Activated CD4-positive, alpha-beta T cell treated with anti-CD3 and anti-CD28 coated beads, Interleukin-2, amount 10 ng/mL, durations not matched to agents 7 days and 5 days (primary cell): ENCODE results near the gene GOLGA8K. TPM values are rescaled to one million over a fixed set of nuclear protein-coding genes. Genes with fewer than 3 reads are reported as not detected.
"Not testable (repeated sequence)": the region's sequence is repeated elsewhere in the genome, so short reads cannot be mapped to it uniquely, and the experiment has no call there.

Experiments
- CTCF ChIA-PET: fragments of 350-600 bp; sonication (Branson Sonifier 250); formaldehyde crosslinking; loops from one replicate; lab custom pipeline; 2021; ENCODE audit warnings: antibody characterized with exemption; lab: Charles Lee
- POLR2A ChIA-PET: fragments of 350-600 bp; sonication (Branson Sonifier 250); formaldehyde crosslinking; loops from one replicate; lab custom pipeline; 2021; ENCODE audit warnings: antibody characterized with exemption; lab: Charles Lee
- DNase-seq: peaks from one replicate; pipeline ENCODE4 v3.0.0-alpha.2; 2020
- H3K27ac Mint-ChIP-seq: one replicate; pipeline ENCODE4 v1.8.0; 2021; ENCODE audit warnings: mild to moderate bottlenecking, moderate library complexity, mixed read lengths
- H3K27me3 Mint-ChIP-seq: one replicate; pipeline ENCODE4 v1.8.0; 2021; ENCODE audit warnings: mixed read lengths
- H3K36me3 Mint-ChIP-seq: one replicate; pipeline ENCODE4 v1.8.0; 2021; ENCODE audit warnings: low read depth, mixed read lengths
- H3K4me1 Mint-ChIP-seq: one replicate; pipeline ENCODE4 v1.8.0; 2021; ENCODE audit warnings: mixed read lengths
- H3K4me3 Mint-ChIP-seq: one replicate; pipeline ENCODE4 v1.8.0; 2021; ENCODE audit warnings: mild to moderate bottlenecking, moderate library complexity, mixed read lengths
- H3K9me3 Mint-ChIP-seq: one replicate; pipeline ENCODE4 v1.8.0; 2021; ENCODE audit warnings: mixed read lengths
- total RNA-seq, 2 experiments: library from RNA; stranded (reverse); gene quantifications; one replicate each; pipeline ENCODE4 v1.2.3, GENCODE V29; 2021

Gene GOLGA8K
- total RNA-seq, 2 experiments from 2014 or later: 0.77 to 1.2 TPM

GRCh38 chr15:32372075-32372474 lies 31.0 kb downstream of the GOLGA8K start:
- H3K4me3 Mint-ChIP-seq: not testable (repeated sequence)

GRCh38 chr15:32370526-32370925 lies 32.6 kb downstream of the GOLGA8K start:
- DNase-seq, H3K4me1 Mint-ChIP-seq, CTCF ChIA-PET, H3K27ac Mint-ChIP-seq, H3K36me3 Mint-ChIP-seq, H3K9me3 Mint-ChIP-seq, POLR2A ChIA-PET, H3K4me3 Mint-ChIP-seq, H3K27me3 Mint-ChIP-seq: not testable (repeated sequence)

More at GRCh38 chr15:32372075-32372474, 31.0 kb downstream of the GOLGA8K start:
- POLR2A ChIA-PET, H3K27ac Mint-ChIP-seq, H3K36me3 Mint-ChIP-seq, DNase-seq, CTCF ChIA-PET, H3K9me3 Mint-ChIP-seq, H3K4me1 Mint-ChIP-seq, H3K27me3 Mint-ChIP-seq: not testable (repeated sequence)

GRCh38 chr15:32370064-32370463 lies 33.0 kb downstream of the GOLGA8K start:
- H3K4me1 Mint-ChIP-seq, H3K4me3 Mint-ChIP-seq, POLR2A ChIA-PET, CTCF ChIA-PET, DNase-seq, H3K27ac Mint-ChIP-seq, H3K27me3 Mint-ChIP-seq, H3K36me3 Mint-ChIP-seq, H3K9me3 Mint-ChIP-seq: not testable (repeated sequence)

DNA sequence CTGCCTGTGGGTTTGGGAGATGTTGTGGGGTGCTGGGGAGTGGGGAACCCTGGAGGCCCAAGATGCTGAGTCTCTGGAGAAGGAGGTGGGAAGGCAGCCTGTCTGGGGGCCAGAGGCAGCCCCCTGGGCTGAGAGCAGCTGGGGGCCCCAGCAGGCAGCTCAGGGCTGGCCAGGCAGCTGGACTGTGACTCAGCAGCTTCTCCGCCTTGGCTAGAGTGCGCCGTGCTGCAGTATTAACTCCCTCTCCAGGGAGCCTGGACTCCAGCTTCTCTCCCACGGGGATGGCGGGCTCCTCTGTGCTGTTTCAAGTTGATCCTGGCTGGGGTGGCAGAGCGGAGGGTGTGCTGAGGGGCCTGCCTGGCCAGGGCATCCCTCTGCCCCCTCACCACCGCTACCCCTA lies 36.6 kb downstream of the GOLGA8K start:
- CTCF ChIA-PET, H3K27me3 Mint-ChIP-seq, DNase-seq, H3K4me1 Mint-ChIP-seq, H3K27ac Mint-ChIP-seq, POLR2A ChIA-PET, H3K36me3 Mint-ChIP-seq, H3K9me3 Mint-ChIP-seq, H3K4me3 Mint-ChIP-seq: not testable (repeated sequence)

DNA sequence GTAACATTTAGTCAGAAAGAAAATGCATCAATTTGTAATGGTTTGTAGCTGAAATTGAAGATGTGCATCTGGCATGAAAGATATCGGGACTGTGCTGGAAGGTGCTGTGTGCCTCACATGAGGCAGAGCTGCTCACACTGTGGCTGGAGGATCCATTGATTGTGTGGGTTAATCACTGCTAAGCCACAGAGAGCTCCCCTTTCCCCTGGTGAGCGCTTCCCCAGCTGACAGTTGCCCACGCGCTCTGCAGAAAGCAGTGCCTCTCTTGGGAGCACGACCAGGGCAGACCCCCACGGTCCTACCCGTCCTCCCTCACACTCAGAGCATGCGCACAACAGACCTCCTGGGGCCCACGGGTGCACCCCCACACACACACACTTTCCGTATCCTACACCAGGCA lies 37.1 kb downstream of the GOLGA8K start:
- DNase-seq, POLR2A ChIA-PET, CTCF ChIA-PET, H3K27ac Mint-ChIP-seq, H3K4me1 Mint-ChIP-seq, H3K27me3 Mint-ChIP-seq, H3K4me3 Mint-ChIP-seq, H3K36me3 Mint-ChIP-seq, H3K9me3 Mint-ChIP-seq: not testable (repeated sequence)

DNA sequence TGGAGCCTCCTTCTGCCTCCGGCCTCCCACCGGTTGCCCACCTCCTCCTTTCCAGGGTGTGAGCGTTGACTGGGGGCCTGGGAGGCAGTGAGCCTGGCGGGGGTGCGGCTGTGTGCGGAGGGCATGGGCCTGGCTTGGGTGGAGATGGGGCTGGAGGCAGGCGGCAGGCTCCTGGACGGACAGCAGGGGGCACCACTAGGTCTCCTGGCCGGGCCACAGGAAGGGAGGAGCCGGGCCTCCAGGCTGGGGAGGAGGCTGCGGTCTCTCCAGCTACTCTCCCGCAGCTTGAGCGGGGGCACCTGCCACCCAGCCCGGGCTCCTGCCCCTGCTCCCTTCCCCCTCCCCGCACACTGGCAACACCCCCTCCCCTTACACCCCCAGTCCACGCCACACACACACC lies 38.1 kb downstream of the GOLGA8K start:
- H3K4me1 Mint-ChIP-seq, H3K27ac Mint-ChIP-seq, DNase-seq, H3K4me3 Mint-ChIP-seq, POLR2A ChIA-PET, CTCF ChIA-PET, H3K9me3 Mint-ChIP-seq, H3K36me3 Mint-ChIP-seq, H3K27me3 Mint-ChIP-seq: not testable (repeated sequence)

DNA sequence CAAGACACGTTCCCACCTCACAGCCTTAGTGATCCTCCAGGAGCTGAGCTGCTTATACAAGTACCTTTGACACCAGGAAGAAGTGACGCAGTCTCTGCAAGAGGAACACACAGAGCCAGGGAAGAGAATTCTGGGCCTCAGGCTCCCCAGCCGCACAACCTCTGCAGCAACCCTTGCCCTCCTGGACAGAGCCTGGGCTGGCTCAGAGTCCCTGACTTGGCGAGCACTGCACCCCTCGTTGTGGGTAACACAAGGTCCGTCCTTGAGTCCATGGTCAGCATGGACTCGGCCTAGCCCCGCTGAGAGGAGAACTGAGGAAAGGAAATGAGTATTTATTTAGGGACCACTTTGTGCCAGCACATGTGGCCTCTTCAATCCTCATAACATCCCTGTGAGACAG lies 39.6 kb downstream of the GOLGA8K start:
- DNase-seq, H3K36me3 Mint-ChIP-seq, H3K27ac Mint-ChIP-seq, H3K9me3 Mint-ChIP-seq, POLR2A ChIA-PET, CTCF ChIA-PET, H3K4me3 Mint-ChIP-seq, H3K4me1 Mint-ChIP-seq, H3K27me3 Mint-ChIP-seq: not testable (repeated sequence)

DNA sequence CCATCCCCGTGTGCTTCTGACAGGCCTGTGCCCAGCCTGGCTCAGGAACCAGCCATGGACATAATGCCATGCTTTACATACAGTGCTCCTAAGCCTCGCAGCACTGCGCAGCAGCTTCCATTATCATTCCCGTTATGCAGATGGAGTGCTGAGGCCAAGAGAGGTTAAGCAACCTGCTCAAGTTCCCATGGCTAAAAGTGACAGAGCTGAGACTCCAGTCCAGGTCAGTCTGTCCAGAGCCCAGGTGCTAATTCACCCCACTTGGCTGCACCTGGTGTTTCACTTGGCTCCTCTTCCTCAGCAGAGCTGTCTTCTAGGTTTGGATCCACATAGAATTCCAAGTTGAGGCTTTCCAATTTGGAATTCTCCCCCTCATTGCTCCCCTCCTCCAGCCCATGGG lies 41.4 kb downstream of the GOLGA8K start:
- POLR2A ChIA-PET, DNase-seq, H3K27me3 Mint-ChIP-seq, CTCF ChIA-PET, H3K4me1 Mint-ChIP-seq, H3K27ac Mint-ChIP-seq, H3K9me3 Mint-ChIP-seq, H3K4me3 Mint-ChIP-seq, H3K36me3 Mint-ChIP-seq: not testable (repeated sequence)

- CTCF ChIA-PET, H3K27ac Mint-ChIP-seq, H3K36me3 Mint-ChIP-seq, DNase-seq, H3K4me3 Mint-ChIP-seq, H3K27me3 Mint-ChIP-seq, H3K4me1 Mint-ChIP-seq, POLR2A ChIA-PET, H3K9me3 Mint-ChIP-seq: not testable (repeated sequence)
Measured at GRCh38 chr15:32358462-32358861, 44.6 kb downstream of the GOLGA8K start.

DNA sequence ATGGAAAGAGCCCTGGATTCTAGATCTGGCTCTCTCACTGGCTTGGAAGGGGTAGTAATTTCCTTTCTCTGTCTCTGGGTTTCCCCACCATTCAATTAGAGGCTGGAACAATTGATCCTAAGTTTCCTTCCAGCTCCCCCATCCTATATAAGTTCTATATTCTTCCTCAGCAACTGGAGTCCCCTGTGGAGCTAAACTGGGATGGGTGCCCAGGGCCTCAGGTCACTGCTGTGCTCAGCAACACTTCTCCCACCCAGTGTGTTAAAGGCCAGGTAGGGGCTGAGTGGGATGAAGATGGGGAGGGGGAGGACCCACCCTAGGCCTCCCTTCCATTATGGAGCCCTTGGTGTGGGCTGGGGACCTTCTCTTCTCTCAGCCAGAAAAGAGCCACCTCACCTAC lies 46.2 kb downstream of the GOLGA8K start:
- CTCF ChIA-PET, H3K4me3 Mint-ChIP-seq: not testable (repeated sequence)

DNA sequence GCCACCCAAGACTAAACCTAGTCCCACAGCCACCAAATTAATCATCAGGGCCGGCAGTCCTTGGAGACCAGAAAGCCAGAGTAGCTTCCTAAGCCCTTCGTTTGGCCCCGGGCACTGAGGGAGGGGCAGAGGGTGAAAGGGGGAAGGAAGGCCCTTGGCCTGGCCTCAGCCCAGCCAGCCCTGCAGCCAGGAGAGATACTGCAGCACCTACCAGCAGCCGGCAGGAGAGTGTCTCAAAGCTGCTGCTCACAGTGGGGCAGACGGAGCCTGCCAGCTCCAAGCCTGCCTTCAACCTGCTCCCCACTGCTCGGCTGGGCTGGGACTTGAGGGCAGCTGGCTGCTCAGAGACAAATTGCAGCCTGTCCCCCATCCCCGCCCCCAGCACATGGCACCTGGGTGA lies 50.3 kb downstream of the GOLGA8K start:
- DNase-seq, H3K36me3 Mint-ChIP-seq, H3K4me3 Mint-ChIP-seq, H3K9me3 Mint-ChIP-seq, H3K27ac Mint-ChIP-seq, H3K27me3 Mint-ChIP-seq, H3K4me1 Mint-ChIP-seq, POLR2A ChIA-PET, CTCF ChIA-PET: not testable (repeated sequence)

More for the DNA sequence above, 46.2 kb downstream of the GOLGA8K start:
- H3K36me3 Mint-ChIP-seq, H3K9me3 Mint-ChIP-seq, H3K27me3 Mint-ChIP-seq, POLR2A ChIA-PET, DNase-seq, H3K27ac Mint-ChIP-seq, H3K4me1 Mint-ChIP-seq: not testable (repeated sequence)

GRCh38 chr15:32350563-32351220 lies 52.4 kb downstream of the GOLGA8K start:
- H3K9me3 Mint-ChIP-seq, H3K4me3 Mint-ChIP-seq, H3K27ac Mint-ChIP-seq, H3K27me3 Mint-ChIP-seq, DNase-seq, CTCF ChIA-PET, POLR2A ChIA-PET, H3K4me1 Mint-ChIP-seq, H3K36me3 Mint-ChIP-seq: not testable (repeated sequence)

GRCh38 chr15:32347037-32347436 lies 56.1 kb downstream of the GOLGA8K start:
- DNase-seq, H3K27ac Mint-ChIP-seq, H3K4me3 Mint-ChIP-seq, H3K36me3 Mint-ChIP-seq, H3K27me3 Mint-ChIP-seq, CTCF ChIA-PET, H3K4me1 Mint-ChIP-seq, H3K9me3 Mint-ChIP-seq, POLR2A ChIA-PET: not testable (repeated sequence)

- H3K9me3 Mint-ChIP-seq, H3K4me1 Mint-ChIP-seq, H3K27me3 Mint-ChIP-seq, H3K36me3 Mint-ChIP-seq, H3K27ac Mint-ChIP-seq, CTCF ChIA-PET, H3K4me3 Mint-ChIP-seq, DNase-seq, POLR2A ChIA-PET: not testable (repeated sequence)
Measured at GRCh38 chr15:32345978-32346547, 57.0 kb downstream of the GOLGA8K start.
